Spleen (tissue), 7 donors: ENCODE results near the gene RPL15.

Experiments
- POLR2AphosphoS5 ChIP-seq, 3 donors: sonication (generic); formaldehyde crosslinking; IDR thresholded peaks; one replicate each; pipeline ENCODE4 v1.5.1; 2017; ENCODE audit warnings: antibody characterized with exemption in 3 of 3
- TF ChIP-seq, protein P1 (sequence below), 11 experiments: fragments of 200-600 bp in 7 of 11; fragments of 450-650 bp in 4 of 11; sonication (generic) in 4 of 11; IDR thresholded peaks in 8 of 11; conservative IDR thresholded peaks in 3 of 11; 1 replicate in 7 of 11; 2 replicates in 4 of 11; pipeline versions ENCODE4 v1.4.0 to v1.8.0; 2016 to 2021; ENCODE audit warnings: antibody characterized with exemption in 11 of 11, inconsistent platforms in 4 of 11, mild to moderate bottlenecking in 1 of 11
- donor health status: DM: no; HTN: no; CAD: no; lungs with moderate emphysema.
- donor health status: DM: no; HTN: no; CAD: no.
- donor health status: DM: no; HTN: no; CAD: no.

DNA sequence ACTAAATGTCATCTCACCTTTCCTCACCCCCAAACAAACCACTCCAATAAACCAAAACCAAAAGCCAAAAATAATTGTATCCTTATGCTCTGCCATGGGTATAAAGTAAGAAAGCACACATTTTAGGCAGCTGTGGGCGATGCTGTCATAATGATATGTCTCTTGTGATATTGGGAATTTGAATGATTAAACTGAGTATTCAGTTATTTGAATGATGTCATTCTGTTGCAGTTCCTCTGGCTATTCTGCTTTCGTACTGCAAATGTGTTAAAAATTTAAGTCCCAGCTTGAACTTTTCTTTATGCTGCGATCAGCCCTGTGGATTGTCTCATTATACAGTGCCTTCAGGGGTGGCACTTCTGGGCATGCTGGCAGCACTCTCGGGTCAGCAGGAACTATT is 17.3 kb downstream of the RPL15 start:
- TF ChIP-seq, protein P1, sequence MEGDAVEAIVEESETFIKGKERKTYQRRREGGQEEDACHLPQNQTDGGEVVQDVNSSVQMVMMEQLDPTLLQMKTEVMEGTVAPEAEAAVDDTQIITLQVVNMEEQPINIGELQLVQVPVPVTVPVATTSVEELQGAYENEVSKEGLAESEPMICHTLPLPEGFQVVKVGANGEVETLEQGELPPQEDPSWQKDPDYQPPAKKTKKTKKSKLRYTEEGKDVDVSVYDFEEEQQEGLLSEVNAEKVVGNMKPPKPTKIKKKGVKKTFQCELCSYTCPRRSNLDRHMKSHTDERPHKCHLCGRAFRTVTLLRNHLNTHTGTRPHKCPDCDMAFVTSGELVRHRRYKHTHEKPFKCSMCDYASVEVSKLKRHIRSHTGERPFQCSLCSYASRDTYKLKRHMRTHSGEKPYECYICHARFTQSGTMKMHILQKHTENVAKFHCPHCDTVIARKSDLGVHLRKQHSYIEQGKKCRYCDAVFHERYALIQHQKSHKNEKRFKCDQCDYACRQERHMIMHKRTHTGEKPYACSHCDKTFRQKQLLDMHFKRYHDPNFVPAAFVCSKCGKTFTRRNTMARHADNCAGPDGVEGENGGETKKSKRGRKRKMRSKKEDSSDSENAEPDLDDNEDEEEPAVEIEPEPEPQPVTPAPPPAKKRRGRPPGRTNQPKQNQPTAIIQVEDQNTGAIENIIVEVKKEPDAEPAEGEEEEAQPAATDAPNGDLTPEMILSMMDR (IDR thresholded peaks at IDR 0.05 in 8 of 11, conservative IDR thresholded peaks at IDR 0.05 in 3 of 11), result no peak
- no peak for TF ChIP-seq POLR2AphosphoS5 (IDR thresholded peaks at IDR 0.05)
